Measurements from ENCODE around the gene RDM1.

DNA sequence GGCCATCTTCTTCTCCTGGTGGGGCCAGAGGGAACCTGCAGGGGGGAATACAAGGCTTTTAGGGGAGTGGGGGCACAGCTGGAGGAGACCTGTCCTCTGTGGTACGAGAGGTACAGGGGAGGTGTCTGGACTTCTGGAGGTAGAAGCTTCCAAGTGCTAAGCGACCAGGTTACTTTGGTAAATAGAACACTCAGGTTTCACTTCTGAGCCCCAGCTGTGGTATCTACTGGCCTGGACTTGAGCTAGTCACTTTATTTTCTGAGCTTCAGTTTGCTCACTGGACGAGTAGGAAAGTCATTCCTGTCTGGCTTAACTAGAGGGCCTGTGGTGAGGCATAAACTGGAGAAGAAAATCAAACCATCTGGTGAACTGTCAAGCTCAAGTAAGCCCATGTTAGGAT is 61.8 kb downstream of the RDM1 start, which contains the start of gene HEATR9:
- TF ChIP-seq, protein P1, sequence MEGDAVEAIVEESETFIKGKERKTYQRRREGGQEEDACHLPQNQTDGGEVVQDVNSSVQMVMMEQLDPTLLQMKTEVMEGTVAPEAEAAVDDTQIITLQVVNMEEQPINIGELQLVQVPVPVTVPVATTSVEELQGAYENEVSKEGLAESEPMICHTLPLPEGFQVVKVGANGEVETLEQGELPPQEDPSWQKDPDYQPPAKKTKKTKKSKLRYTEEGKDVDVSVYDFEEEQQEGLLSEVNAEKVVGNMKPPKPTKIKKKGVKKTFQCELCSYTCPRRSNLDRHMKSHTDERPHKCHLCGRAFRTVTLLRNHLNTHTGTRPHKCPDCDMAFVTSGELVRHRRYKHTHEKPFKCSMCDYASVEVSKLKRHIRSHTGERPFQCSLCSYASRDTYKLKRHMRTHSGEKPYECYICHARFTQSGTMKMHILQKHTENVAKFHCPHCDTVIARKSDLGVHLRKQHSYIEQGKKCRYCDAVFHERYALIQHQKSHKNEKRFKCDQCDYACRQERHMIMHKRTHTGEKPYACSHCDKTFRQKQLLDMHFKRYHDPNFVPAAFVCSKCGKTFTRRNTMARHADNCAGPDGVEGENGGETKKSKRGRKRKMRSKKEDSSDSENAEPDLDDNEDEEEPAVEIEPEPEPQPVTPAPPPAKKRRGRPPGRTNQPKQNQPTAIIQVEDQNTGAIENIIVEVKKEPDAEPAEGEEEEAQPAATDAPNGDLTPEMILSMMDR (conservative IDR thresholded peaks at IDR 0.05 in 1 of 2, IDR thresholded peaks at IDR 0.05 in 1 of 2; ENCODE audit: low read depth in 1 of 2, low read length in 2 of 2) = no peak
- no peak for TF ChIP-seq EZH2 (IDR thresholded peaks at IDR 0.05; ENCODE audit: low read length, missing control alignments)

Data from fibroblast of lung (primary cell).